ENCODE measurements around the gene PTGDS.
A peak's percentile ranks its signal among the peaks of the same experiment; 100 is the strongest.

PTGDS gene

GRCh38 chr9:136945333-136946227 is 31.7 kb upstream of the PTGDS start:
- DNase-seq: no peak

- no peak for DNase-seq
Observed at GRCh38 chr9:136946228-136947027, 30.9 kb upstream of the PTGDS start.

GRCh38 chr9:136947028-136947891 is 30.0 kb upstream of the PTGDS start:
- DNase-seq: peak in 21 of 56 donors; percentile 18 to 82 (median 39)

GRCh38 chr9:136947955-136948510 is 29.3 kb upstream of the PTGDS start:
- DNase-seq: peak in 40 of 56 donors; percentile 20 to 83 (median 58)

- no peak for DNase-seq
Observed at GRCh38 chr9:136949239-136949816, 28.0 kb upstream of the PTGDS start.

- DNase-seq: peak in 55 of 56 donors; percentile 75 to 98 (median 92)
Observed at GRCh38 chr9:136949817-136950655, 27.3 kb upstream of the PTGDS start.

GRCh38 chr9:136950656-136951276 is 26.5 kb upstream of the PTGDS start:
- peak in 6 of 56 donors; percentile 25 to 60 (median 40) for DNase-seq

GRCh38 chr9:136951541-136952320 is 25.6 kb upstream of the PTGDS start, which contains the start of gene LCN12:
TSS of gene LCN12 (plus strand) at chr9:136952273. CDS start at chr9:136952328, 55 bp downstream.
- no peak for DNase-seq

GRCh38 chr9:136952321-136952850 is 24.9 kb upstream of the PTGDS start:
- peak in 25 of 56 donors; percentile 20 to 80 (median 51) for DNase-seq

GRCh38 chr9:136952876-136953770 is 24.2 kb upstream of the PTGDS start:
- DNase-seq: no peak

GRCh38 chr9:136953771-136954269 is 23.5 kb upstream of the PTGDS start:
- no peak for DNase-seq

- no peak for DNase-seq
Observed at GRCh38 chr9:136954270-136955083, 22.8 kb upstream of the PTGDS start.

- no peak for DNase-seq
Observed at GRCh38 chr9:136955202-136955942, 21.9 kb upstream of the PTGDS start.

GRCh38 chr9:136955943-136956335 is 21.4 kb upstream of the PTGDS start:
- no peak for DNase-seq

- no peak for DNase-seq
Observed at GRCh38 chr9:136956604-136957003, 20.7 kb upstream of the PTGDS start.

Measured in amygdala (tissue), 56 donors.